HepG2 (cell line): Measurements from ENCODE around the gene RBM34. TPM values are rescaled to one million over a fixed set of nuclear protein-coding genes. Genes with fewer than 3 reads are reported as not detected.

ENCODE experiments used
- ARNTL ChIP-seq: sonication (generic); formaldehyde crosslinking; IDR thresholded peaks from 2 replicates; pipeline ENCODE4 v1.4.0; 2020; ENCODE audit warnings: mild to moderate bottlenecking, missing genetic modification reagents
- CREB3 ChIP-seq: sonication (generic); formaldehyde crosslinking; IDR thresholded peaks from 2 replicates; pipeline ENCODE4 v1.5.0; 2020; ENCODE audit warnings: missing genetic modification reagents
- ETS1 ChIP-seq: sonication (generic); formaldehyde crosslinking; IDR thresholded peaks from 2 replicates; pipeline ENCODE4 v1.4.0; 2020; ENCODE audit warnings: missing genetic modification reagents
- FOXA1 ChIP-seq, 2 experiments: fragments of 450-650 bp in 1 of 2; sonication (generic) in 1 of 2; formaldehyde crosslinking in 1 of 2; IDR thresholded peaks; 2 replicates each; pipeline versions ENCODE4 v1.4.0 to v1.6.1; 2016 to 2020; ENCODE audit warnings: missing genetic modification reagents in 1 of 2
- FOXP1 ChIP-seq, 2 experiments: fragments of 450-650 bp in 1 of 2; IDR thresholded peaks; 2 replicates each; pipeline ENCODE4 v1.6.1; 2017 to 2018; ENCODE audit warnings: antibody characterized with exemption in 1 of 2
- MTA3 ChIP-seq: sonication (generic); formaldehyde crosslinking; IDR thresholded peaks from 2 replicates; pipeline ENCODE4 v1.4.0; 2020; ENCODE audit warnings: missing genetic modification reagents
- NFE2L1 ChIP-seq: sonication (generic); formaldehyde crosslinking; IDR thresholded peaks from 2 replicates; pipeline ENCODE4 v1.4.0; 2020; ENCODE audit warnings: missing genetic modification reagents, mild to moderate bottlenecking, borderline replicate concordance
- RFXAP ChIP-seq: sonication (generic); formaldehyde crosslinking; IDR thresholded peaks from 2 replicates; pipeline ENCODE4 v1.4.0; 2020; ENCODE audit warnings: missing genetic modification reagents, borderline replicate concordance
- SATB2 ChIP-seq: sonication (generic); formaldehyde crosslinking; IDR thresholded peaks from 2 replicates; pipeline ENCODE4 v1.5.0; 2020; ENCODE audit warnings: missing genetic modification reagents
- SSRP1 ChIP-seq: IDR thresholded peaks from 2 replicates; pipeline ENCODE4 v1.6.1; 2016; ENCODE audit warnings: control low read depth
- TFE3 ChIP-seq: IDR thresholded peaks from 2 replicates; pipeline ENCODE4 v1.6.1; 2016
- THAP11 ChIP-seq: IDR thresholded peaks from 2 replicates; pipeline ENCODE4 v1.6.1; 2016; ENCODE audit warnings: missing biosample characterization, missing genetic modification reagents
- THYN1 ChIP-seq: sonication (generic); formaldehyde crosslinking; IDR thresholded peaks from 2 replicates; pipeline ENCODE4 v1.8.1; 2023; ENCODE audit warnings: low read depth, mild to moderate bottlenecking, moderate library complexity, missing genetic modification reagents, borderline replicate concordance
- U2AF1 ChIP-seq: fragments of 200-400 bp; formaldehyde crosslinking; optimal IDR thresholded peaks from 2 replicates; pipeline ENCODE3; 2017; ENCODE audit warnings: mild to moderate bottlenecking, low read depth, low read length
- ZBTB14 ChIP-seq: sonication (generic); formaldehyde crosslinking; IDR thresholded peaks from 2 replicates; pipeline ENCODE4 v1.4.0; 2020; ENCODE audit warnings: missing genetic modification reagents
- ZKSCAN1 ChIP-seq: fragments of 150-350 bp; IDR thresholded peaks from 2 replicates; pipeline ENCODE4 v1.6.1; 2014; ENCODE audit warnings: low read length
- ZMYM4 ChIP-seq: sonication (generic); formaldehyde crosslinking; IDR thresholded peaks from 2 replicates; pipeline ENCODE4 v1.8.1; 2023; ENCODE audit warnings: mild to moderate bottlenecking, missing genetic modification reagents
- ZNF432 ChIP-seq: sonication (generic); formaldehyde crosslinking; IDR thresholded peaks from 2 replicates; pipeline ENCODE4 v1.5.0; 2020; ENCODE audit warnings: missing genetic modification reagents, mild to moderate bottlenecking, borderline replicate concordance
- ZNF501 ChIP-seq: sonication (generic); formaldehyde crosslinking; IDR thresholded peaks from 2 replicates; pipeline ENCODE4 v1.5.1; 2020; ENCODE audit warnings: mild to moderate bottlenecking, moderate library complexity, missing genetic modification reagents
- ZNF547 ChIP-seq: sonication (generic); formaldehyde crosslinking; IDR thresholded peaks from 2 replicates; pipeline ENCODE4 v1.5.1; 2020; ENCODE audit warnings: mild to moderate bottlenecking, missing genetic modification reagents
- ZNF569 ChIP-seq: sonication (generic); formaldehyde crosslinking; IDR thresholded peaks from 2 replicates; pipeline ENCODE4 v1.5.0; 2020; ENCODE audit warnings: mild to moderate bottlenecking, missing genetic modification reagents, moderate library complexity, borderline replicate concordance
- ZNF589 ChIP-seq: sonication (generic); formaldehyde crosslinking; conservative IDR thresholded peaks from 2 replicates; pipeline ENCODE4 v1.8.0; 2022; ENCODE audit warnings: mild to moderate bottlenecking, moderate library complexity, missing genetic modification reagents
- ZNF747 ChIP-seq: sonication (generic); formaldehyde crosslinking; IDR thresholded peaks from 2 replicates; pipeline ENCODE4 v1.8.1; 2023; ENCODE audit warnings: missing genetic modification reagents, mild to moderate bottlenecking, borderline replicate concordance
- ZNF768 ChIP-seq: sonication (generic); formaldehyde crosslinking; IDR thresholded peaks from 2 replicates; pipeline ENCODE4 v1.4.0; 2020; ENCODE audit warnings: missing genetic modification reagents
- polyA plus RNA-seq, 8 experiments: library from polyadenylated mRNA; depleted of rRNA in 3 of 8; stranded (reverse) in 7 of 8; unstranded in 1 of 8; fragments of >200 nt; fragmentation: Illumina TruSeq in 4 of 8; extraction: Trizol in 4 of 8; gene quantifications; 2 replicates each; pipeline versions ENCODE4 v1.2.1 to v1.2.3, GENCODE V29; 2011 to 2016; ENCODE audit warnings: low read depth in 4 of 8, missing spikeins in 1 of 8, mixed read lengths in 1 of 8; ENCODE audit not compliant: insufficient read depth in 1 of 8
- total RNA-seq, 5 experiments: library from RNA; depleted of rRNA; stranded (reverse); fragments of >200 nt; fragmentation: Illumina TruSeq; extraction: Trizol; gene quantifications; 2 replicates each; pipeline ENCODE4 v1.2.3, GENCODE V29; 2016; ENCODE audit warnings: low read depth in 1 of 5

Gene RBM34
- total and polyA plus RNA-seq, 2 of the 13 experiments (the other 11 are each of a cell fraction or from before 2014, with no cell fraction given), result 34.7 to 73.0 TPM

- TF ChIP-seq TFE3 (CRISPR knock-in tag), result peak; percentile 56
- TF ChIP-seq FOXA1 (IDR thresholded peaks at IDR 0.05), result no peak
- peak; percentile 31; the same call in 1 of the 2 replicates for TF ChIP-seq FOXA1 (CRISPR knock-in tag; IDR thresholded peaks at IDR 0.05)
- 0 out of 2 replicates have a peak, but pooled peaks have one; percentile 33 for TF ChIP-seq THYN1 (CRISPR knock-in tag)
- no peak for TF ChIP-seq MTA3 (CRISPR knock-in tag)
- TF ChIP-seq FOXP1 (IDR thresholded peaks at IDR 0.05), result no peak
- TF ChIP-seq FOXP1 (CRISPR knock-in tag; IDR thresholded peaks at IDR 0.05), result no peak
- TF ChIP-seq ETS1, result no peak
- TF ChIP-seq ZNF547 (CRISPR knock-in tag), result peak; percentile 94
- TF ChIP-seq ZNF589 (CRISPR knock-in tag), result no peak
- TF ChIP-seq ZMYM4 (CRISPR knock-in tag), result peak; percentile 78
- no peak for TF ChIP-seq ZKSCAN1
- no peak for TF ChIP-seq U2AF1
- peak; percentile 75; the same call in 1 of the 2 replicates for TF ChIP-seq RFXAP (CRISPR knock-in tag)
- TF ChIP-seq THAP11 (CRISPR knock-in tag), result peak; percentile 85
- TF ChIP-seq ZNF501 (CRISPR knock-in tag), result peak; percentile 95
- no peak for TF ChIP-seq NFE2L1
- TF ChIP-seq ZNF747, result peak; percentile 85; the same call in 1 of the 2 replicates
- peak; percentile 69 for TF ChIP-seq ZNF768 (CRISPR knock-in tag)
- TF ChIP-seq SSRP1 (CRISPR knock-in tag), result no peak
- no peak; the same call in 1 of the 2 replicates for TF ChIP-seq ZBTB14
- TF ChIP-seq ZNF432 (CRISPR knock-in tag), result no peak
- TF ChIP-seq CREB3, result no peak
- peak; percentile 95 for TF ChIP-seq SATB2
- no peak; the same call in 1 of the 2 replicates for TF ChIP-seq ZNF569 (CRISPR knock-in tag)
- TF ChIP-seq ARNTL, result peak; percentile 70; the same call in 1 of the 2 replicates
Measured at GRCh38 chr1:235160957-235161684, at the start of gene RBM34 (continued).
